NAMALWA (cell line): ENCODE results near the gene FBXW11.
A peak's percentile ranks its signal among the peaks of the same experiment; 100 is the strongest.

Experiments
- DNase-seq: peaks from one replicate; pipeline ENCODE4 v3.0.0-alpha.2; 2015; ENCODE audit warnings: low spot score

The FBXW11 gene

GRCh38 chr5:171984748-171985419 is 21.6 kb downstream of the FBXW11 start:
- no peak for DNase-seq

- no peak for DNase-seq
Observed at GRCh38 chr5:171981847-171982246, 24.6 kb downstream of the FBXW11 start.

GRCh38 chr5:171980792-171981191 is 25.6 kb downstream of the FBXW11 start:
- DNase-seq = no peak

GRCh38 chr5:171979606-171980005 is 26.8 kb downstream of the FBXW11 start:
- no peak for DNase-seq

- DNase-seq = peak; percentile 40
Observed at GRCh38 chr5:171978519-171978918, 27.9 kb downstream of the FBXW11 start.

GRCh38 chr5:171978016-171978415 is 28.4 kb downstream of the FBXW11 start:
- no peak for DNase-seq

GRCh38 chr5:171977244-171977950 is 29.0 kb downstream of the FBXW11 start:
- peak; percentile 11 for DNase-seq

GRCh38 chr5:171975877-171976667 is 30.4 kb downstream of the FBXW11 start:
- no peak for DNase-seq

- DNase-seq = no peak
Observed at GRCh38 chr5:171975262-171975876, 31.1 kb downstream of the FBXW11 start.

GRCh38 chr5:171970826-171971225 is 35.6 kb downstream of the FBXW11 start:
- DNase-seq = no peak

- no peak for DNase-seq
Observed at GRCh38 chr5:171969288-171969880, 37.1 kb downstream of the FBXW11 start.

- DNase-seq = peak; percentile 29
Observed at GRCh38 chr5:171968531-171968930, 37.9 kb downstream of the FBXW11 start.

- no peak for DNase-seq
Observed at GRCh38 chr5:171966964-171967363, 39.5 kb downstream of the FBXW11 start.

GRCh38 chr5:171966270-171966669 is 40.2 kb downstream of the FBXW11 start:
- no peak for DNase-seq

GRCh38 chr5:171965745-171966144 is 40.7 kb downstream of the FBXW11 start:
- DNase-seq = no peak

- no peak for DNase-seq
Observed at GRCh38 chr5:171963416-171963815, 43.0 kb downstream of the FBXW11 start.

- no peak for DNase-seq
Observed at GRCh38 chr5:171961117-171961516, 45.3 kb downstream of the FBXW11 start.

- DNase-seq = no peak
Observed at GRCh38 chr5:171957591-171958251, 48.7 kb downstream of the FBXW11 start.

- no peak for DNase-seq
Observed at GRCh38 chr5:171956887-171957495, 49.4 kb downstream of the FBXW11 start.

- DNase-seq = no peak
Observed at GRCh38 chr5:171956314-171956713, 50.1 kb downstream of the FBXW11 start.

GRCh38 chr5:171955761-171956160 is 50.7 kb downstream of the FBXW11 start:
- DNase-seq = no peak
